Neural cell (in vitro differentiated cells): Measurements from ENCODE around the gene SSR3. TPM values are rescaled to one million over a fixed set of nuclear protein-coding genes. Genes with fewer than 3 reads are reported as not detected.

Source experiments
- H2AFZ ChIP-seq: fragments of 200-600, 300-800 bp; sonication (generic), shearing (Covaris generic); 2 replicates; pipeline ENCODE4 v1.6.0; 2014; ENCODE audit warnings: low read depth, mild to moderate bottlenecking, antibody characterized with exemption, low read length, moderate library complexity
- H3F3A ChIP-seq: fragments of 200-600 bp; shearing (Covaris generic); 2 replicates; pipeline ENCODE4 v1.6.1; 2016; ENCODE audit warnings: mild to moderate bottlenecking, moderate library complexity, mixed read lengths, antibody characterized with exemption, low read length; ENCODE audit not compliant: insufficient read depth, poor library complexity, severe bottlenecking
- H3K27ac ChIP-seq: fragments of 200-600, 300-800 bp; sonication (generic), shearing (Covaris generic); 2 replicates; pipeline ENCODE4 v1.5.1; 2014; ENCODE audit warnings: mild to moderate bottlenecking, low read length, moderate library complexity
- H3K27me3 ChIP-seq: fragments of 300-800, 200-600 bp; sonication (generic), shearing (Covaris generic); 2 replicates; pipeline ENCODE4 v1.6.0; 2014; ENCODE audit warnings: mild to moderate bottlenecking, low read depth, low read length, moderate library complexity; ENCODE audit not compliant: insufficient read depth
- H3K36me3 ChIP-seq: fragments of 300-800, 200-600 bp; sonication (generic), shearing (Covaris generic); 2 replicates; pipeline ENCODE4 v1.5.1; 2014; ENCODE audit warnings: mild to moderate bottlenecking, antibody characterized with exemption, low read length, moderate library complexity; ENCODE audit not compliant: insufficient read depth
- H3K4me2 ChIP-seq: fragments of 300-800, 200-600 bp; sonication (generic), shearing (Covaris generic); 2 replicates; pipeline ENCODE4 v1.6.0; 2014; ENCODE audit warnings: mild to moderate bottlenecking, low read length
- H3K4me3 ChIP-seq: fragments of 300-800, 200-600 bp; sonication (generic), shearing (Covaris generic); 2 replicates; pipeline ENCODE4 v1.5.1; 2014; ENCODE audit warnings: mild to moderate bottlenecking, low read length, moderate library complexity
- H3K79me2 ChIP-seq: fragments of 200-600 bp; shearing (Covaris generic); replicated peaks from 2 replicates; pipeline ENCODE4 v1.6.0; 2014; ENCODE audit warnings: mild to moderate bottlenecking, low read length, moderate library complexity; ENCODE audit not compliant: insufficient read depth
- H3K9ac ChIP-seq: fragments of 300-800, 200-600 bp; sonication (generic), shearing (Covaris generic); 2 replicates; pipeline ENCODE4 v1.6.1; 2016; ENCODE audit warnings: mild to moderate bottlenecking, low read length, mixed read lengths
- H3K9me2 ChIP-seq: fragments of 200-600 bp; shearing (Covaris generic); 2 replicates; pipeline ENCODE4 v1.6.1; 2016; ENCODE audit warnings: mild to moderate bottlenecking, low read length, mixed read lengths; ENCODE audit not compliant: insufficient read depth
- H3K9me3 ChIP-seq: fragments of 200-600, 300-800 bp; sonication (generic), shearing (Covaris generic); 2 replicates; pipeline ENCODE4 v1.6.1; 2016; ENCODE audit warnings: mild to moderate bottlenecking, mixed run types, low read length, moderate library complexity, mixed read lengths
- H4K20me1 ChIP-seq: fragments of 200-600 bp; shearing (Covaris generic); 2 replicates; pipeline ENCODE4 v1.6.1; 2016; ENCODE audit warnings: mild to moderate bottlenecking, mixed run types; ENCODE audit not compliant: insufficient read depth
- EP300 ChIP-seq: fragments of 450-650 bp; conservative IDR thresholded peaks from 2 replicates; pipeline ENCODE4 v1.6.1; 2014; ENCODE audit warnings: antibody characterized with exemption, mild to moderate bottlenecking, moderate library complexity; ENCODE audit not compliant: poor library complexity, severe bottlenecking
- EZH2 ChIP-seq: fragments of 200-600, 300-800 bp; shearing (Covaris generic), sonication (generic); IDR thresholded peaks from 2 replicates; pipeline ENCODE4 v1.6.1; 2014; ENCODE audit warnings: antibody characterized with exemption, low read length, borderline replicate concordance, mild to moderate bottlenecking; ENCODE audit not compliant: insufficient read depth, poor library complexity, severe bottlenecking
- MXI1 ChIP-seq: fragments of 450-650 bp; conservative IDR thresholded peaks from 2 replicates; pipeline ENCODE4 v1.6.1; 2014; ENCODE audit warnings: antibody characterized with exemption, mild to moderate bottlenecking; ENCODE audit not compliant: poor library complexity, severe bottlenecking
- POLR2AphosphoS5 ChIP-seq: IDR thresholded peaks from 2 replicates; pipeline ENCODE4 v1.6.1; 2012
- RAD21 ChIP-seq: fragments of 450-650 bp; conservative IDR thresholded peaks from 2 replicates; pipeline ENCODE4 v1.6.1; 2014; ENCODE audit warnings: antibody characterized with exemption, mild to moderate bottlenecking, moderate library complexity
- REST ChIP-seq: IDR thresholded peaks from 2 replicates; pipeline ENCODE4 v1.6.1; 2012; ENCODE audit warnings: borderline replicate concordance
- SMC3 ChIP-seq: fragments of 450-650 bp; conservative IDR thresholded peaks from 2 replicates; pipeline ENCODE4 v1.6.1; 2014; ENCODE audit warnings: antibody characterized with exemption, mild to moderate bottlenecking, moderate library complexity; ENCODE audit not compliant: poor library complexity
- TAF1 ChIP-seq: IDR thresholded peaks from 2 replicates; pipeline ENCODE4 v1.6.1; 2012; ENCODE audit warnings: low read depth
- polyA plus RNA-seq: library from polyadenylated mRNA; depleted of rRNA; stranded (reverse); fragments of >200 nt; gene quantifications from 2 replicates; pipeline ENCODE4 v1.2.3, GENCODE V29; 2014
- TF ChIP-seq, protein P1 (sequence below): fragments of 450-650 bp; IDR thresholded peaks from 2 replicates; pipeline ENCODE4 v1.5.1; 2014; ENCODE audit warnings: antibody characterized with exemption, mild to moderate bottlenecking, moderate library complexity; ENCODE audit not compliant: poor library complexity, severe bottlenecking

Gene SSR3
- polyA plus RNA-seq, 1 donor from 2014 or later: 85.6 TPM

DNA sequence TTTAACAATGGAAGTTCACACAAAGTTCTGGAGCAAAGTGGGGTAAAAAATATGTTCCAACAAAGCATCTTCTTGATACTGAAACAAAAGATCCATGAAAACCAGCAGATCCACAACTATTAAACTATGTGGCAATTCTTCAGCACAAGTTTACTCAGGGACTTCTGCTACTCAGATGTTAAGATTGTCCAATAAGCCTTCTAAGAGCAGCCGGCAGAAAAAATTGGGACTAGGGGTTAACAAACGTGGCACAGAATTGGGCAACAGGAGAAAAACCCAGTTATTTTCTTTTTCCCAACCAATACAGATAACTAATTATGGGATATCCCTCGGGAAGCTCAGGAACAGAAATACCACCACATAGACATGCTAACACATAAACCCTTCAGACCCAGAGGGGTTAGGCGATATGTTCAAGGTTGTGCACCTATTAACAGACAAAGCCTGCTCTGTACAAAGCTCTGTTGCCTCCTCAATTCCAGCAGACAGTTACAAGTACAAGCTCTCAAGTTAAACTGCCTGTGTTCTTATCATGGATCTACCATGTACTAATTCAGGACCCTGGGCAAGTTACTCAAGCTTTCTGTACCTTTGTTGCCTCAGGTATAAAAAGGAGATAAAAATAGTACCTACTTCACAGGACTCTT is 6.8 kb downstream of the SSR3 start:
- no peaks in the 10 kb centered on the region for H3F3A ChIP-seq
- no peak for TF ChIP-seq POLR2AphosphoS5
- no peak for TF ChIP-seq EZH2
- no peak for TF ChIP-seq TAF1
- TF ChIP-seq MXI1: no peak
- TF ChIP-seq, protein P1, sequence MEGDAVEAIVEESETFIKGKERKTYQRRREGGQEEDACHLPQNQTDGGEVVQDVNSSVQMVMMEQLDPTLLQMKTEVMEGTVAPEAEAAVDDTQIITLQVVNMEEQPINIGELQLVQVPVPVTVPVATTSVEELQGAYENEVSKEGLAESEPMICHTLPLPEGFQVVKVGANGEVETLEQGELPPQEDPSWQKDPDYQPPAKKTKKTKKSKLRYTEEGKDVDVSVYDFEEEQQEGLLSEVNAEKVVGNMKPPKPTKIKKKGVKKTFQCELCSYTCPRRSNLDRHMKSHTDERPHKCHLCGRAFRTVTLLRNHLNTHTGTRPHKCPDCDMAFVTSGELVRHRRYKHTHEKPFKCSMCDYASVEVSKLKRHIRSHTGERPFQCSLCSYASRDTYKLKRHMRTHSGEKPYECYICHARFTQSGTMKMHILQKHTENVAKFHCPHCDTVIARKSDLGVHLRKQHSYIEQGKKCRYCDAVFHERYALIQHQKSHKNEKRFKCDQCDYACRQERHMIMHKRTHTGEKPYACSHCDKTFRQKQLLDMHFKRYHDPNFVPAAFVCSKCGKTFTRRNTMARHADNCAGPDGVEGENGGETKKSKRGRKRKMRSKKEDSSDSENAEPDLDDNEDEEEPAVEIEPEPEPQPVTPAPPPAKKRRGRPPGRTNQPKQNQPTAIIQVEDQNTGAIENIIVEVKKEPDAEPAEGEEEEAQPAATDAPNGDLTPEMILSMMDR: no peak
- TF ChIP-seq EP300: no peak
- no peak for TF ChIP-seq REST
- no peak for TF ChIP-seq RAD21
- no peaks in the 10 kb centered on the region for H3K27me3 ChIP-seq
- H3K4me3 ChIP-seq: no peak overlapping the region
- H3K27ac ChIP-seq: no peak overlapping the region
- H3K4me2 ChIP-seq: no peak overlapping the region
- no peak overlapping the region for H2AFZ ChIP-seq
- peaks cover 2% of the 10 kb centered on the region for H3K36me3 ChIP-seq
- H3K9me3 ChIP-seq: no peaks in the 10 kb centered on the region
- no peaks in the 10 kb centered on the region for H3K9me2 ChIP-seq
- H3K9ac ChIP-seq: no peak overlapping the region
- H4K20me1 ChIP-seq: no peaks in the 10 kb centered on the region
- H3K79me2 ChIP-seq: peaks cover 9% of the 10 kb centered on the region

GRCh38 chr3:156547637-156548036 is 7.3 kb downstream of the SSR3 start:
- H3K4me3 ChIP-seq: no peak overlapping the region
- no peaks in the 10 kb centered on the region for H3K27me3 ChIP-seq
- H3K36me3 ChIP-seq: peaks cover 3% of the 10 kb centered on the region
- H3F3A ChIP-seq: no peaks in the 10 kb centered on the region
- no peak overlapping the region for H3K9ac ChIP-seq
- peaks cover 4% of the 10 kb centered on the region for H3K79me2 ChIP-seq
- H3K27ac ChIP-seq: no peak overlapping the region
- no peaks in the 10 kb centered on the region for H3K9me3 ChIP-seq
- no peak overlapping the region for H2AFZ ChIP-seq
- TF ChIP-seq TAF1 (no peak), POLR2AphosphoS5 (no peak), EZH2 (no peak), RAD21 (no peak), SMC3 (no peak), EP300 (no peak), MXI1 (no peak), REST (no peak)
- TF ChIP-seq, protein P1: no peak
- no peaks in the 10 kb centered on the region for H3K9me2 ChIP-seq
- no peak overlapping the region for H3K4me2 ChIP-seq
- H4K20me1 ChIP-seq: no peaks in the 10 kb centered on the region
